NCI-H2107 treated with DMSO at 0.1 percent for 48 hours (cell line): ENCODE results near the gene PPBP.
"Not testable (repeated sequence)": the region's sequence is repeated elsewhere in the genome, so short reads cannot be mapped to it uniquely, and the experiment has no call there.

Experiments
- DNase-seq: peaks from one replicate; lab custom pipeline; 2025; ENCODE audit not compliant: unreplicated experiment; lab: John Stamatoyannopoulos, UW

The PPBP gene

GRCh38 chr4:73998040-73999011 lies 10.3 kb upstream of the PPBP start, which contains the start of gene CXCL5:
Gene CXCL5 (minus strand): TSS chr4:73998677. CDS start chr4:73998581, 96 bp downstream.
- DNase-seq, result no peak

DNA sequence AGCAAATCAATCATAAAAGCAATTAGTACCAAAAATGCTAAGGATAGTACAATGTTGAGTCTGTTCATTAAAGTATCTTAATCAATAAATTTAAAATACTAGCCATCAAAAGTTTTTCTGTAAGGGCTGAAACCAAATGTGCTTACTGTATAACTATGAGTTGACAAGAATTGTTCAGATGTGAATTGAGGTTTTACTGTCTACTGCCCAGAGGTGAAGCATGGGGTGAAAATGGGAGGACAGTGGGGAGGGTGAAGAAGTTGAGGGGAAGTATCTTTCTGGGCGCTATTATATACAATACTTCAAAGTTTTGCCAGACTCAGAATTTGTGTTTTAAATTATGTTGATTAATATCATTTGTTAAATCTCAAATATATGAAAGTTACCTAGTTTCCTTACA lies 4.1 kb upstream of the PPBP start:
- no peak for DNase-seq

GRCh38 chr4:73991742-73992000 lies 3.7 kb upstream of the PPBP start:
- no peak for DNase-seq

- DNase-seq, result no peak
Observed at GRCh38 chr4:73990988-73991741, 3.2 kb upstream of the PPBP start.

GRCh38 chr4:73989928-73990327 lies 1.9 kb upstream of the PPBP start:
- no peak for DNase-seq

GRCh38 chr4:73989031-73989430 lies 1.0 kb upstream of the PPBP start:
- DNase-seq, result no peak

- DNase-seq, result peak; percentile 23
Observed at GRCh38 chr4:73985528-73985852, 2.5 kb downstream of the PPBP start.

DNA sequence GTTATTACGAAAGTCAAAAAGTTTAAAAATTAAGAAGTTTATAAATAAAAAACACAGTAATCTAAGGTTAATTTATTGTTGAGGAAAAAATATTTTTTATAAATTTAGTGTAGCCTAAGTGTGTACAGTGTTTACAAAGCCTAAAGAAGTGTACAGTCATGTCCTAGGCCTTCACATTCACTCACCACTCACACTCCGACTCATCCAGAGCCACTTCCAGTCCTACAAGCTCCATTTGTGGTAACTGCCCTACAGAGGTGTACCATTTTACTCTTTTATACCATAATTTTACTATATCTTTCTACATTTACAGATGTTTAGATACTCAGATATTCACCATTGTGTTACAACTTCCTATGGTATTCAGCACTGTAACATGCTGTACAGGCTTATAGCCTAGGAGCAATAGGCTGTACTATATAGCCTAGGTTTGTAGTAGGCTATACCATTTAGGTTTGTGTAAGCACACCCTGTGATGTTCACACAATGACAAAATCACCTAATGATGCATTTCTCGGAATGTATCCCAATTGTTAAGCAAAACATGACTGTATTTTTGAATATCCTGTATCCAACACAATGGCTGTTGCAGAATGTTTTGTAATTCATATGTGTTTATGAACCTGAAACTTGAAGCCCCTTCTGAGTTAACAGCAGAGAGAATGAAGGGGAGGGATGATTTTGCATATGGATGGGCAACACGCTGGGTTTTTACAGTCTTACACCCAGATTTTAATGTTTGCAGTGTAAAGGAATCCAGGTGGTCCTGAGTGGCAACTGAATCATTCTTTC lies 3.1 kb downstream of the PPBP start:
- DNase-seq, result no peak

- DNase-seq, result not testable (repeated sequence)
Observed at GRCh38 chr4:73981175-73981574, 6.8 kb downstream of the PPBP start.

- DNase-seq, result no peak
Observed at GRCh38 chr4:73979407-73979957, 8.5 kb downstream of the PPBP start.

GRCh38 chr4:73978886-73979285 lies 9.1 kb downstream of the PPBP start:
- DNase-seq, result no peak

- no peak for DNase-seq
Observed at GRCh38 chr4:73976716-73977115, 11.3 kb downstream of the PPBP start.

- no peak for DNase-seq
Observed at GRCh38 chr4:73976217-73976616, 11.8 kb downstream of the PPBP start.

DNA sequence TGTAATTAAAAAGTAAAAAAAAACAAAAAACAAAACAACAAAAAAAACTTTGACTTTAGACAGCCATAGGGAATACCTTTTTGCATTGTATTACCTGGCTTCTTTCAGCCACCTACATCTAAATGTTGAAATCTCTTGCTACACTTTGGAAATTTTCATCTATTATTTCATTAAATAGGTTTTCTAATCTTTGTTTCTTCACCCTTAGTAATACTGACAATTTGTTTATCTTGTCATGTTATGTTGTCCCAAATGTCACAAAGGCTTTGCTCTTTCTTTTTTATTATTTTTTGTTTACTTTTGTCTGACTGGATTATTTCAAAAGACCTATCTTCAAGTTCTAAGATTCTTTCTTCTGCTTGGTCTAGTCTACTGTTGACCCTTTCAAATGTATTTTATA lies 13.6 kb downstream of the PPBP start:
- no peak for DNase-seq

- DNase-seq, result no peak
Observed at GRCh38 chr4:73970945-73971344, 17.0 kb downstream of the PPBP start.

DNA sequence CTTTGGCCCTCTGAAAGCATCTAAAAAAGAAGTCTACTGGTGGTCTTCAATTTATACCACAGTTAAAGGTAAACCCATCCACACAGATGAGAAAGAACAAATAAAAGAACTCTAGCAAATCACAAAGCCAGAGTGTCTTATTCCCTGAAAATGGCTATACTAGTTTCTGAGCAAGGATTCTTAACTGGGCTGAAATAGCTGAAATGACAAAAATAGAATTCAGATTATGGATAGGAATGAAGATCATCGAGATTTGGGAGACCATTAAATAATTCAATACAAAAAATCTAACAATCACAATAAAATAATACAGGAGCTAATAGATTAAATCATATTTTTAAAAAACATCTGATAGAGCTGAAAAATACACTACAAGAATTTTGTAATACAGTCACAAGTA lies 18.0 kb downstream of the PPBP start:
- no peak for DNase-seq

GRCh38 chr4:73967866-73968265 lies 20.1 kb downstream of the PPBP start:
- no peak for DNase-seq

DNA sequence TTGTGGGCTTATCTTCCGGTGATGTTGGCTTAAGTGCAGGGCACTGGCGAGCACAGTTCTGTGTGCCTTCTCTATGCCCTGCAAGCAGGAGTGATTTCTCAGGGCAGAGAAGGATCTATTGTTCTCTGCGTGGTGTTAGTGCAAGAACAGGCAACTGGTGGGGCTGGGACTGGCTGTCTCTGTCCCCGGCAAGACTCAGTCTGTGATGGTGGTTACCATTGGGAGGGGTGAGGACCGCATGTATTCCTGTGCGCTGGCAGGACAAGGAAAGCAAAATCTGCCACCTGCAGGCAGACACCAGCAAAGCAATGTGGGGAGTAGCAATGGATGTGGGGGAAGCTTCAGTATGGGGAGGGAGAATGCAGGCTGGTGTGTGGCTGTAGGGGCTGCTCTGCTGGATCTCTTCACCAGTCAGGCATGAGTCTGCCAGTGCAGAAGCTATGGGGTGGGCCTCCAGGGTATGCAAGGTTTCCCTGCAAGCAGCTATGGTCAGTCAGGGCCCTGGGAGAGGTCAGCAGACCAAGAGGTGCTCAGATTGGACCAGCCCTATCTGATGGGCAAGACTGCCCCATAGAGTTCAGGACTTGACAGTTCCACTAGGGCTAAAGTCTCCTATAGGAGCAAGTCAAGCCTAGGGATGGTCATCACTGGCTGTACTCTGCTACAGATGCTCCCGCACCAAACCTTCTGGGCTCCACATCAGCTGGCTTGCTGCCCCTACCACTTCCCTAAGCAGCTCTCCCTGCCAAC lies 23.0 kb downstream of the PPBP start:
- no peak for DNase-seq

- DNase-seq, result no peak
Observed at GRCh38 chr4:73962724-73963123, 25.3 kb downstream of the PPBP start.

DNA sequence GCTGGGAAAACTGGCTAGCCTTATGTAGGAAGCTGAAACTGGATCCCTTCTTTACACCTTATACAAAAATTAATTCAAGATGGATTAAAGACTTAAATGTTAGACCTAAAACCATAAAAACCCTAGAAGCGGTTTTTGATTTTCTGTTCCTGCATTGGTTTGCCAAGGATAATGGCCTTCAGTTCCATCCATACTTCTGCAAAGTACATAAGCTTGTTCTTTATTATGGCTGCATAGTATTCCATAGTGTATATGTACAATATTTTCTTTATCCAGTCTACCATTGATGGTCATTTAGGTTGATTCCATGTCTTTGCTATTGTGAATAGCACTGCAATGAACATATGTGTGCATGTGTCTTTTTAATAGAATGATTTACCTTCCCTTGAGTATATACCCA lies 28.9 kb downstream of the PPBP start:
- DNase-seq, result not testable (repeated sequence)

DNA sequence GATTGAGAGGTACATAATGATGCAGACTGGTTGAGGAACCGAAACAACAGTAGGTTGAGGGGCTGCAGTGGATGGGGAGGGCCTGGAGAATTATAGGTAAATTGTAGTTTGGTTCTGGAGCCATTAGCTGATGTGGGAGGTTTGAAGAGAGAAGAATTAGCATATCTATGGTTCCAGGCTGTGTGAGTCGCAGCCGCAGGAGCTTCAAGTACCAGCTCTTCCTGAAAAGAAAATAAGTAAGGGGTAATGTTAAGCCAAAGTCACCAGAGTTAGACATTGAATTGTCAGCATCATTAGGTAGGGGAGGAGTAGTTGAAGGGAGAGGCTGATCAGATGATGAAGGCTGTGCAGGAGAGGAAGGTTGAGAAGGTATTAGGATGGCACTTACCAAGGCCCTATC lies 35.6 kb downstream of the PPBP start:
- DNase-seq, result no peak
